Retinal pigment epithelial cell (primary cell): ENCODE data around the gene LCNL1.

ENCODE experiments used
- DNase-seq: peaks from one replicate; pipeline ENCODE4 v3.0.0-alpha.2; 2010; ENCODE audit warnings: low read depth
- H3K4me3 ChIP-seq: 2 replicates; pipeline ENCODE4 v1.5.1; 2011; ENCODE audit warnings: mild to moderate bottlenecking, low read length, control low read depth, moderate library complexity
- CTCF ChIP-seq: conservative IDR thresholded peaks from 2 replicates; pipeline ENCODE4 v1.5.1; 2011; ENCODE audit warnings: low read depth, low read length, control low read depth, inconsistent platforms

Gene LCNL1

GRCh38 chr9:136947955-136948510, 34.8 kb upstream of the LCNL1 start:
- H3K4me3 ChIP-seq = no peak overlapping the region
- DNase-seq = no peak
- TF ChIP-seq CTCF = peak; percentile 61

GRCh38 chr9:136949239-136949816, 33.5 kb upstream of the LCNL1 start:
- TF ChIP-seq CTCF = no peak
- peak overlapping the region; percentile 53 for H3K4me3 ChIP-seq
- DNase-seq = no peak

- DNase-seq = peak; percentile 71
- peak overlapping the region; percentile 53 for H3K4me3 ChIP-seq
- TF ChIP-seq CTCF = no peak
These were observed 32.8 kb upstream of the LCNL1 start for GRCh38 chr9:136949817-136950655.

GRCh38 chr9:136950656-136951276, 32.0 kb upstream of the LCNL1 start:
- H3K4me3 ChIP-seq = peak overlapping the region; percentile 53
- no peak for TF ChIP-seq CTCF
- DNase-seq = no peak

- no peak for DNase-seq
- no peak within 1 kb of the TSS for H3K4me3 ChIP-seq
- no peak for TF ChIP-seq CTCF
These were observed 31.1 kb upstream of the LCNL1 start, which contains the start of gene LCN12 for GRCh38 chr9:136951541-136952320. LCN12 (plus strand) TSS chr9:136952273; CDS start chr9:136952328, 55 bp downstream.

GRCh38 chr9:136952321-136952850, 30.4 kb upstream of the LCNL1 start:
- TF ChIP-seq CTCF = no peak
- no peak overlapping the region for H3K4me3 ChIP-seq

More at GRCh38 chr9:136952321-136952850, 30.4 kb upstream of the LCNL1 start:
- no peak for DNase-seq
